Heart left ventricle (tissue), 16 donors: ENCODE measurements around the gene HSD17B2. TPM values are rescaled to one million over a fixed set of nuclear protein-coding genes. Genes with fewer than 3 reads are reported as not detected.

Experiments used
- ATAC-seq, 4 donors: fragments of 200-7000 bp; cut with Tn5 transposase; one replicate each; pipeline ENCODE4 v1.9.1; 2020 to 2022; ENCODE audit warnings: moderate library complexity in 4 of 4, mild to moderate bottlenecking in 3 of 4, moderate number of reproducible peaks in 1 of 4
- DNase-seq, 5 donors: peaks; one replicate each; pipeline ENCODE4 v3.0.0-alpha.2; 2020
- H3K27ac ChIP-seq, 12 donors: fragments of 200-600 bp; sonication (generic) in 4 of 12; one replicate each; pipeline versions ENCODE4 v1.5.0 to v1.8.0; 2016 to 2022; ENCODE audit warnings: mild to moderate bottlenecking in 2 of 12
- H3K27me3 ChIP-seq, 9 donors: fragments of 200-600 bp; sonication (generic) in 2 of 9; one replicate each; pipeline versions ENCODE4 v1.5.1 to v1.8.0; 2016 to 2022; ENCODE audit warnings: mild to moderate bottlenecking in 3 of 9
- H3K36me3 ChIP-seq, 9 donors: fragments of 200-600 bp; sonication (generic) in 2 of 9; one replicate each; pipeline versions ENCODE4 v1.5.0 to v1.8.0; 2018 to 2022; ENCODE audit warnings: mild to moderate bottlenecking in 2 of 9
- H3K4me1 ChIP-seq, 12 donors: fragments of 200-600 bp; sonication (generic) in 4 of 12; one replicate each; pipeline versions ENCODE4 v1.5.0 to v1.8.0; 2016 to 2022; ENCODE audit warnings: mild to moderate bottlenecking in 3 of 12
- H3K4me3 ChIP-seq, 12 donors: fragments of 200-600 bp; sonication (generic) in 4 of 12; one replicate each; pipeline versions ENCODE4 v1.5.0 to v1.8.0; 2017 to 2022; ENCODE audit warnings: mild to moderate bottlenecking in 9 of 12, moderate library complexity in 4 of 12
- H3K9me3 ChIP-seq, 12 donors: fragments of 200-600 bp; sonication (generic) in 4 of 12; one replicate each; pipeline versions ENCODE4 v1.5.0 to v1.8.0; 2016 to 2022; ENCODE audit warnings: mild to moderate bottlenecking in 1 of 12
- CTCF ChIP-seq, 12 donors: fragments of 200-600 bp; sonication (generic) in 4 of 12; IDR thresholded peaks; one replicate each; pipeline versions ENCODE4 v1.5.0 to v1.8.0; 2018 to 2022; ENCODE audit warnings: antibody characterized with exemption in 12 of 12, mild to moderate bottlenecking in 5 of 12
- POLR2A ChIP-seq, 2 donors: fragments of 450-650 bp; IDR thresholded peaks; one replicate each; pipeline ENCODE4 v1.6.1; 2017; ENCODE audit warnings: antibody characterized with exemption in 2 of 2, mild to moderate bottlenecking in 2 of 2, moderate library complexity in 2 of 2
- WGBS, 4 donors: extraction: QIAGEN DNeasy Blood & Tissue Kit in 2 of 4; methylation state at CpG; one replicate each; pipeline versions ENCODE4 v1.1.5 to v1.1.7; 2013 to 2018; 5-methylcytosine and 5-hydroxymethylcytosine counted together
- intact Hi-C, 10 donors: fragments of 100-400 bp; cut with DNase I; formaldehyde crosslinking; loops; one replicate each; pipeline versions ENCODE4 v1.11.1 to v1.14.2; 2022
- polyA plus RNA-seq, 2 donors: library from polyadenylated mRNA; stranded (reverse); fragments of 200-250 nt; gene quantifications; one replicate each; pipeline ENCODE4 v1.2.3, GENCODE V29; 2013
- total RNA-seq, 9 donors: library from RNA; depleted of rRNA in 2 of 9; stranded (reverse); fragments of >200 nt in 2 of 9; fragmentation: NEBNext Ultra II Directional in 3 of 9; extraction: Animal tissue kit (Norgen Biotek cat#: 25700) in 3 of 9; gene quantifications; one replicate each; pipeline versions ENCODE4 v1.1.0 to v1.2.4, GENCODE V29; 2016 to 2023
- donor health status: ischemic (EF 13 %, LVEDD 7.1; RV severe dilation, severe dysfunction).
- donor health status: healthy with polysubstance abuse.
- donor health status: DM: no; HTN: yes; CAD: no.
- donor health status: DM: no; HTN: no; CAD: no.
- donor health status: ischemic (EF 25% LVEDD 6.9; RV normal size, moderate dysfunction).
- donor health status: ischemic (EF 25% LVEDD 5.7; RV mildly dilated, moderate dysfunction).
- donor health status: healthy.
- donor health status: DM: yes; HTN: yes; CAD: no.
- donor health status: ischemic (EF 35%, LVEDD 5.7; RV mildly dilated, moderate dysfunction).
- donor health status: nonischemic (EF 11% LVEDD 7.7; RV severe dilation, severe dysfunction).
- donor health status: DM: yes; HTN: yes; CAD: no.
- donor health status: PGD.
- donor health status: ischemic (EF 29% LVEDD 5.4; RV normal size, mild dysfunction).
- donor health status: nonischemic (EF 23%, LVEDD 6.1; RV moderate dilation, normal function).

HSD17B2 gene
- total and polyA plus RNA-seq, 11 donors = 0.11 TPM; not detected in 10

GRCh38 chr16:82092711-82093110, 57.7 kb downstream of the HSD17B2 start:
- WGBS, 4 donors = 77 to 84% (median 83%) methylated on average over 2 of the region's 2 CpGs
- H3K27ac ChIP-seq = no peak overlapping the region
- intact Hi-C loops = no loop called here

GRCh38 chr16:82093666-82094300, 58.7 kb downstream of the HSD17B2 start:
- no peak for ATAC-seq
- DNase-seq = no peak
- H3K4me3 ChIP-seq = no peak overlapping the region
- H3K36me3 ChIP-seq = no peaks in the 10 kb centered on the region
- H3K9me3 ChIP-seq = no peaks in the 10 kb centered on the region
- H3K27ac ChIP-seq = no peak overlapping the region
- H3K27me3 ChIP-seq = peaks cover 0 to 6% (median 0%) of the 10 kb centered on the region in 9 donors
- intact Hi-C loops = no loop called here
- no peak for TF ChIP-seq POLR2A (IDR thresholded peaks at IDR 0.05)
- TF ChIP-seq CTCF (IDR thresholded peaks at IDR 0.05) = no peak
- H3K4me1 ChIP-seq = no peaks in the 10 kb centered on the region

More at GRCh38 chr16:82092711-82093110, 57.7 kb downstream of the HSD17B2 start:
- Histone ChIP-seq H3K4me1 (no peaks in the 10 kb centered on the region), H3K27me3 (peaks cover 0 to 6% (median 0%) of the 10 kb centered on the region in 9 donors), H3K36me3 (no peaks in the 10 kb centered on the region), H3K9me3 (no peaks in the 10 kb centered on the region), H3K4me3 (no peak overlapping the region)
- DNase-seq = no peak
- TF ChIP-seq CTCF (IDR thresholded peaks at IDR 0.05) (no peak), POLR2A (IDR thresholded peaks at IDR 0.05) (no peak)
- no peak for ATAC-seq

DNA sequence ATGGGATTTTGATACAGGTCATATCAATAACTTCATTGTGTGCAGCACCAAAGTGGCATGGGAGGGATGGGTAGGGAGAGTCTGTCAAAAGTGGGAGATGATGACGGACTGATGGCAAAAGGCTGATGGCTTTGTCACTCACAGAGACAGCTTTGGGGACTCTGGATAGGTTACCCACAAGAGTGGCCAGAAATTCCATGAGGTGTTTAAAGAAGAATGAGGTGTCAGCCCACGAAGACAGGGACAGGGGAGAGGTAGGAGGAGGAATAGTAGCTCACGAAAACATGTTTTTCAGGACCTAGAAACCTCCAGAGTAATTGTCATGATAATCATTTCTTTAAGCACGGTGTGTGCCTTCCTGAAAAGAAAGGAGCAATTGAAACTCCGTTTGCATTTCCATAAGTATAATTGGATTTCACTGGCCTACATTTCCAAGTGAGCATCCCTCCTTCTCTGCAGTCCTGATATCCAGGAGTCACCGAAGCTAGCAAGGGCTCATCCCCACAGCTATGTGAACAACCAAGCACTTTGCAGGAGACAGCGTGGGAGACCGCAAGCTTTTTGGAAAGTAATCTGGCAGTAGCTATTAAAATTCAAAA, 60.0 kb downstream of the HSD17B2 start:
- Histone ChIP-seq H3K9me3 (peaks cover 0 to 6% (median 0%) of the 10 kb centered on the region in 12 donors), H3K27ac (no peak overlapping the region), H3K4me1 (no peaks in the 10 kb centered on the region), H3K36me3 (no peaks in the 10 kb centered on the region), H3K27me3 (peaks cover 0 to 6% (median 0%) of the 10 kb centered on the region in 9 donors), H3K4me3 (no peak overlapping the region)
- intact Hi-C loops = no loop called here
- DNase-seq = no peak
- TF ChIP-seq CTCF (IDR thresholded peaks at IDR 0.05) (no peak), POLR2A (IDR thresholded peaks at IDR 0.05) (no peak)
- no peak for ATAC-seq
- WGBS, 4 donors = 48 to 56% (median 53%) methylated on average over 8 of the region's 8 CpGs

DNA sequence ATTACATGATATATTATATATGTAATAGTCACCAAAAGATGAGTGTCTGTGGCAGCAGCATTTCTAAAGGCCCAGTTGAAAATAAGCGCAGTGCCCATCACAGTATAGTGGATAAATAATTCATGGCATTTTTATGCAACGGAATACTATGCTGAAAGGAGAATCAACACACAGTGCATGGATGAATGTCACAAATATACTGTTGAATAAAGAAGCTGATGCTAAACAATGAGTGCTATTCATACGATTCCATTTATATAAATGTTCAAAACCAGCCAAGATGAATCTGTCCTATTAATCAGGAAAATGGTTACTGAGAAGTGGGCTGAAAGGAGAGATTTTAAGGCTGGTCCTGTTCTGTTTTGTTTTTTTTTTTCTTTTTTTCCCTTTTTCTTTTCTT, 61.6 kb downstream of the HSD17B2 start:
- 92 to 97% (median 93%) methylated on average over 3 of the region's 3 CpGs for WGBS, 4 donors
- DNase-seq = no peak
- Histone ChIP-seq H3K4me1 (no peaks in the 10 kb centered on the region), H3K4me3 (no peak overlapping the region), H3K27me3 (peaks cover 0 to 6% (median 0%) of the 10 kb centered on the region in 9 donors), H3K36me3 (no peaks in the 10 kb centered on the region), H3K9me3 (peaks cover 0 to 6% (median 0%) of the 10 kb centered on the region in 12 donors), H3K27ac (no peak overlapping the region)
- TF ChIP-seq POLR2A (IDR thresholded peaks at IDR 0.05) (no peak), CTCF (IDR thresholded peaks at IDR 0.05) (no peak)
- no peak for ATAC-seq
- intact Hi-C loops = no loop called here
